HG03064 (cell line): ENCODE measurements around the gene CDC25B.

Source experiments
- ATAC-seq: cut with Tn5 transposase; IDR thresholded peaks from one replicate; pipeline ENCODE4 v1.9.1; 2021; ENCODE audit warnings: low read depth; ENCODE audit not compliant: unreplicated experiment

The CDC25B gene

DNA sequence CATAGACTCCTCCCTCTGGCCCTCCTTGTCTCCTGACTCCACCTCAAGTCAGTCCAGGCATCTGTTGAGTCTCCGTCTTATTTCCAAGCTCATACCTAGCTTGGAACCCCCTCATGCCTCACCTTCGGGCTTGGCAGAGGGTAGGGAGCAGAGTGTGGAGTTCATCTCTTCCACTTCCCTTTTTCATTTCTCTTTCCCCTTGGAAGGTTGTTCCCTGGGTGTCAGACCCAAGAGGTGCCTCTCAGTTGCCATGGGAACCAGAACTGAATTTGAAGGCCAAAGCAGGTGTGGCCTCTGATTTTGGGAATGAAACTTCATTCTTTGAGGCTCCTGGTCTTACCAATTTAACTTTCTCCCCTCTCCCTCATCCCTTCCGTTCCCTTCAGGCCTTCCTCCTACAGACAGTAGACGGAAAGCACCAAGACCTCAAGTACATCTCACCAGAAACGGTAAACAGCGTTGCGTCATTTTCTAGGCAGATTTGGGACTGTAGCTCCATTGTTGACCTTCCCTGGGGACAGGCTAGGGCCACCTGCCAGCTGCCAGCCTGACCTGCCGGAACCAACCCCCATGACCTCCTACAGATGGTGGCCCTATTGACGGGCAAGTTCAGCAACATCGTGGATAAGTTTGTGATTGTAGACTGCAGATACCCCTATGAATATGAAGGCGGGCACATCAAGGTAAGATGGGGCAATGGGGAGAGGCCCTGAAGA, 6.6 kb downstream of the CDC25B start:
- ATAC-seq: no peak

DNA sequence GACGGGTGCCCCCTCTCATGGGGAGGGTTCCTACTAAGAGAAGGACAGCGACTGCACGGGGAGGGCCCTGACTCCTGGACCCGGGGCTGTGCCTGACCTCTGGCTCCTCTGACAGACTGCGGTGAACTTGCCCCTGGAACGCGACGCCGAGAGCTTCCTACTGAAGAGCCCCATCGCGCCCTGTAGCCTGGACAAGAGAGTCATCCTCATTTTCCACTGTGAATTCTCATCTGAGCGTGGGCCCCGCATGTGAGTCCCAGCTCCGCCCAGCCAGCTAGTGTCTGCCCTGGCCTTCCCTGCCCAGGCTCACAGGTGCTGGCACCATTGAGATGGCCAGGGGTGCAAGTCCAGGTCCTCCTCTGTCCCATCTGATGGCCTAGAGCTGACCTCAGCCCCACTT, 7.2 kb downstream of the CDC25B start:
- ATAC-seq: no peak

DNA sequence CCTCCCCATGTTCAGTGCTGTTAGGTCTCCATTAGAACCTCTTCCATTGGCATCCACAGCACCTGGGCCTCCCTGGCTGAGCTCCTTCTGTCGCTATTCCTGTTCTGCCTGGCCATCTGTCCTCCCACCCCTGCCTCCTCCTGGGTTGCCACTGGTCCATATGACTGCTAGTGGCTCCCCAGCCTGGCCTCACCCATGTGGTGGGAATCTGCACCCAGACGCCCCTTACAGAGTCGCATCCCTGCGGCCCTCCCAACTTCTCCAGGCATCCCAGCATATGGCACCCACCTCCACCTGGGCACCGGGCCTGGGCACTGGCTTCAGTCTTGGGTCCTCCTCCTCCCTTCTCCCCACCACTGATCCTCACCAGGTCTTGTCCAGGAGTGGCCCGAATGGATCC, 7.7 kb downstream of the CDC25B start:
- no peak for ATAC-seq

DNA sequence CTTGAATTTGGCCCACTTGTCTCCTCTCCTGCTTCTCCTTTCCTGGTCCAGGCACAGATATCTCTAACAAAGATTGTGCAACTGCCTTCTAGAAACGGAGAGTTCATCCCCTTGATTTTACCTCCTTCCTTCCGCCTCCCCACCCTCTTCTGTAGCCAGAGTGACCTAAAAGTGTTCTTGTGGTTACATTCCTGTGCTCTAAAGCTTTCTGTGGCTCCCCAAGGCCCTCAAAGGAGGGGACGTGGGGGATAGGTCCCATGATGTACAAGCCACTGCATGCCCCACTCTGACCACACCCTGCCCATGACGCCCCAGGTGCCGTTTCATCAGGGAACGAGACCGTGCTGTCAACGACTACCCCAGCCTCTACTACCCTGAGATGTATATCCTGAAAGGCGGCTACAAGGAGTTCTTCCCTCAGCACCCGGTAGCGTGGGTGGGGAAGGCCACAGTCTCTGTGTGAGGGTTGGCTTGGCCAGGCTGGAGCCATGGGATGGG, 8.2 kb downstream of the CDC25B start:
- no peak for ATAC-seq

DNA sequence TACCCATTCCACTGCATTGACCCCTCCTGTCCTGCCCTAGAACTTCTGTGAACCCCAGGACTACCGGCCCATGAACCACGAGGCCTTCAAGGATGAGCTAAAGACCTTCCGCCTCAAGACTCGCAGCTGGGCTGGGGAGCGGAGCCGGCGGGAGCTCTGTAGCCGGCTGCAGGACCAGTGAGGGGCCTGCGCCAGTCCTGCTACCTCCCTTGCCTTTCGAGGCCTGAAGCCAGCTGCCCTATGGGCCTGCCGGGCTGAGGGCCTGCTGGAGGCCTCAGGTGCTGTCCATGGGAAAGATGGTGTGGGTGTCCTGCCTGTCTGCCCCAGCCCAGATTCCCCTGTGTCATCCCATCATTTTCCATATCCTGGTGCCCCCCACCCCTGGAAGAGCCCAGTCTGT, 8.7 kb downstream of the CDC25B start:
- no peak for ATAC-seq

DNA sequence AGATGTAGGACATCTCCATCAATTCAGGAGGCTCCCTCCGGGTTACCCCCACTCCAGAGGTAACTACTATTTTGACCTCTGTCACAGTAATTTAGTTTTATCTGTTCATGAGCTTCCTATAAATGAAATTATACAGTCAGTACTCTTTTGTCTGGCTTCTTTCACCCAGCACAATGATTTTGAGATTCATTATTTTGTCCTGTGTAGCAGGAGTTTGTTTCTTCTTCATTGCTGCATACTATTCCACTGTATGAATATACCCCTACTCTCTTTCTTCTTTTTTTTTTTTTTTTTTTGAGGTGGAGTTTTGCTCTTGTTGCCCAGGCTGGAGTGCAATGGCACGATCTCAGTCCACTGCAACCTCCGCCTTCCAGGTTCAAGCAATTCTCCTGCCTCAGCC, 12.4 kb downstream of the CDC25B start:
- ATAC-seq: no peak

DNA sequence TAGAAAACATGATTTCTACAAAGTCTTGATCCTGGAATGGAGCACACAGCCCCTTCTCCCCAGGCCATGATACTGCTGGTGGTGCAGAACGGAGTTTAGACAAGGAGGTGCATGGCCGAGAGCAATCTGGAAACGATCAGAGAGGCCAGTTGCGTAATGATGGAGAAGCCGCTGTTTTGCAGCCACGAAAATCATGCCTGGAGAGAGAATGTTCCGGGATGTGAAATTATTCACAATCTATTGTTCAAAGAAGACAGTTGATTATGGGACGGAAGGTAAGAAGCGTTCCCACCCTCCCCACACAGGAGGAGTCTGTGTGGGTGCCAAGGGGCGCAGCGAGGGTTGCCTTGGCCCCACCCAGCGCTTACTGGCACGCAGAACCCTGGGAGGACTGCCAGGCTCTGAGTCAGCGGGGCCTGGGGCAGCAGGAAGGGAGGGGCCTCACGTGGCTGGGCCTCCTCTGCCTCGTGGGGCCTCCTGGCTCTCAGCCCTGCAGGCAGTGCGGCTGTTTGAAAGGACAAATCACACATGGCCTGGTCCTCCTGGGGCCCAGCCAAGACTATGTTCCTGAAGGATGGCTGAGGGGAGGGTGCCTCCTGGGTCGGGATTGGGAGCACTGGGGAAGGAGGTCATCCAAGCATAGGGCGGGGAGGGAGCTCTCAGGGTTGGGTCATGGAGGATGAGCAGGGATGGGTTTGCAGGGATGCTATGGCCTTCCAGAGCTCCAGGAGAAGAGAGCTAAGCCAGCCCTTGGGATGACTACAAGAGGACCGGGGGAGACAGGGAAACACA, 15.6 kb downstream of the CDC25B start:
- ATAC-seq: no peak

DNA sequence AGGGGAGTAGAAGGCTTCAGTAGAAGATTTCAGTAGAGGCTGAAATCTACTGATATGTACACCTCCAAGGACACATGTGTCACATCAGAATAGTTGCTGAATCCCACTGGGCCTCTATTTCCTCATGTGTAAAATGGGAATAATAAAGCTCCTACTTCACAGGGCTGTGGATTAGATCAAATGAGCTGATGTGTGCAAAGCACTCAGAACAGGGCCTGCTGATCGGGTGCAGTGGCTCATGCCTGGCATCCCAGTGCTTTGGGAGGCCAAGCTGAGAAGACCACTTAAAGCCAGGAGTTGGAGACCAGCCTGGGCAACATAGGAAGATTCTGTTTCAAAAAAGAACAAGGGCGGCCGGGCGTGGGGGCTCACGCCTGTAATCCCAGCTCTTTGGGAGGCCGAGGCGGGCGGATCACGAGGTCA, 16.2 kb downstream of the CDC25B start:
- ATAC-seq: no peak

DNA sequence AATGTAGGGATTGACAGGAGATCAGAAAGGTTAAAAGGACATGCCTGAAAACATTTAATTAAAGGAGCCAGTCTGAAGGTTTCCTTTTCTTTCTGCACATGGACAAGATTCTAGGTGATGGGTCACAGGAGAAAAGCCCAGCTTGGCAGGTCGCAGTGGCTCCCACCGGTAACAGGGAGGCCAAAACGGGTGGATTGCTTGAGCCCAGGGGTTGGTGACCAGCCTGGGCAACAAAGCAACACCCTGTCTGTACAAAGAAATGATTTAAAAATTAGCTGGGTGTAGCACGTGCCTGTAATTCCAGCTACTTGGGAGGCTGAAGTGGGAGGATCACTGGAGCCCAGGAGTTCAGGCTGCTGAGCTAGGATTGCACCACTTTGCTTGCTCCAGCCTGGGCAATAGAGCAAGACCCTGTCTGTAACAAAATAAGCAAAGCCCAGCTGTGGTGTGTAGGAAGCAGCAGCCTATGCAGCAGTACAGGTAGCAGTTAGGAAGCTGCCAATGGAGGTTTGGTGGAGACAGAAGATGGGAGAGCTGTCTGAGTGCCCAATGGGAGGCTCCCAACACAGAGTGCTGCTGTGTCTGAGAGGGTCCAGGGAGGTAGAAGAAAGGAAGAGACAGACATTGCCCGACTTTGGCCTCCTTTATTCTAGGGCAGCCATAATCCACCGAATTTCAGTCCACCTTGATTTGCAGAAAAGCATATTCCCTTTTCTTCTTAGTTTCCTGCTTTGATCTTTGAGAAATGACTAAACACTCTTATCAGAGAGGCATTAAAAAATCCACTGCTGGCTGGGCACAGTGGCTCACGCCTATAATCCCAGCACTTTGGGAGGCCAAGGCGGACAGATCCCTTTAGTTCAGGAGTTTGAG, 17.1 kb downstream of the CDC25B start:
- no peak for ATAC-seq

DNA sequence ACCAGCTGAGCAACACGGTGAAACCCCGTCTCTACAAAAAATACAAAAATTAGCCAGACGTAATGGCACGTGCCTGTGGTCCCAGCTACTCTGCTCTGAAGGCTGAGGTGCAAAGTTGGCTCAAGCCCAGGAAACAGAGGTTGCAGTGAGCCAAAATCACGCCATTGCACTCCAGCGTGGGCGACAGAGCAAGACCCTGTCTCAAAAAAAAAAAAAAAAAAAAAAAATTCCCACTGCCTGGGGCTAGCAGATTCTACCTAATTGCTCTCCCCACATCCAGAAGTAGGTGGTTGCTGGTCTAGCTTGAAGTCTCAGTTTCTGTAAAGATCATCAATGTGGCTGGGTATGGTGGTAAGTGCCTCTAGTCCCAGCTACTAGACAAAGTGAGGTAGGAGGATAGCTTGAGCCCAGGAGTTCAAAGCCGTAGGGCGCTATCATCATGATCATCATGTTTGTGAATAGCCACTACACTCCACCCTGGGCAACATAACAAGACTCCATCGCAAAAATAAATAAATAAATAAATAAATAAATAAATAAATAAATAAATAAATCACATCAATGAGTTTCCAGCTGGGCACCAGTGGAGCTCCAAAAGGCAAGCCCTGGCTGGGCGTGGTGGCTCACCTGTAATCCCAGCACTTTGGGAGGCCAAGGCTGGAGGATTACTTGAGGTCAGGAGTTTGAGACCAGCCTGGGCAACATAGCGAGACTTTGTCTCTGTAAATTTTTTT, 17.9 kb downstream of the CDC25B start:
- no peak for ATAC-seq

DNA sequence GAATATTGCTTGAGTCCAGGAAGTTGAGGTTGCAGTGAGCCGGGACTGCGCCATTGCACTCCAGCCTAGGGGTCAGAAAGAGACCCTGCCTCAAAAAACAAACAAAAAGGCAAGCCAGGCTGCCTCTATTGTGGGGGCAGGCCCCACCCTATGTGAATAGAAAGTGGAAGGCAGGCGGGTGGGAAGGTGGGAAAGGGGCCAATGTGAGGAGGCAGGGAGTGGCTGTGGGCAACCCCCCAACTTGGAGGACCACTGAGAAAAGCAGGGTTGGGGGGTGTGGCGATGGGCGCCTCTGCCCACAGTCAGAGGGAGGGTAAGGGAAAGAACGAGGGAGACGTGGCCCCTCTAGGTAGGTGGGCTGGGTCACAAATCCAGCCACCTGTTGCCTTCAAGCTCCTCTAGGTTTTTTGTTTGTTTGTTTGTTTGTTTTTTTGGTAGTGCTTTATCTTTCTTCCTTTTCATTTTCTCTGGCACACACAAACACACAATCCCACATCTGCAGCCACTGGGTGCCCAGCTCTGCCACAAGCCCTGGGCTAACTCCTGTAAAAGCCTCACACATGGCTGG, 18.9 kb downstream of the CDC25B start:
- ATAC-seq: no peak

DNA sequence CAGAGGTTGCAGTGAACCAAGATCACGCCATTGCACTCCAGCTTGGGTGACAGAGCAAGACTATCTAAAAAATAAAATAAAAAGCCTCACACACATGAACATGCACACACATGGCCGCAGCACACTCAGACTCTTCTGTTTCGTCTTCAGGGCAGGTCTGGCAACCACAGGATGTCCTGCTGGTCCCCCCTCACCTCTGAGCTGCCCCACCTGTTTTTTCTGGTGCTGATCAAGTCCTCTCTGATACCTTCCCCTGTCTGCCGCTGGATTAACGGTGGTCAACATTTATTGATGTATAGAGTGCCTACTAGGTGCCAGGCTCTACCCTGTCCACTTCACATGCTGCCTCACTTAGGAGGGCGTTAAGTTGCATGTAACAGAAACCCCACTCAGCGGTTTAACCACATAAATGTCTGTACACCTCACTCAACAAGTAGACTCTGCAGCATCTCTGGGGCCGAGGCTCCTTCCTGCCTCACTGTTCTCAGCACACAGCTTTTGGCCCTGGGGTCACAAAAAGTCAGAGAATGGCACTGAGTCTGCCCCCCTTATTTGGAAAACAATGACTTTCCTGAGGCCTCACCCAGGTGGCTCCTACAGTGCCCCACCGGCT, 19.7 kb downstream of the CDC25B start:
- ATAC-seq: no peak

DNA sequence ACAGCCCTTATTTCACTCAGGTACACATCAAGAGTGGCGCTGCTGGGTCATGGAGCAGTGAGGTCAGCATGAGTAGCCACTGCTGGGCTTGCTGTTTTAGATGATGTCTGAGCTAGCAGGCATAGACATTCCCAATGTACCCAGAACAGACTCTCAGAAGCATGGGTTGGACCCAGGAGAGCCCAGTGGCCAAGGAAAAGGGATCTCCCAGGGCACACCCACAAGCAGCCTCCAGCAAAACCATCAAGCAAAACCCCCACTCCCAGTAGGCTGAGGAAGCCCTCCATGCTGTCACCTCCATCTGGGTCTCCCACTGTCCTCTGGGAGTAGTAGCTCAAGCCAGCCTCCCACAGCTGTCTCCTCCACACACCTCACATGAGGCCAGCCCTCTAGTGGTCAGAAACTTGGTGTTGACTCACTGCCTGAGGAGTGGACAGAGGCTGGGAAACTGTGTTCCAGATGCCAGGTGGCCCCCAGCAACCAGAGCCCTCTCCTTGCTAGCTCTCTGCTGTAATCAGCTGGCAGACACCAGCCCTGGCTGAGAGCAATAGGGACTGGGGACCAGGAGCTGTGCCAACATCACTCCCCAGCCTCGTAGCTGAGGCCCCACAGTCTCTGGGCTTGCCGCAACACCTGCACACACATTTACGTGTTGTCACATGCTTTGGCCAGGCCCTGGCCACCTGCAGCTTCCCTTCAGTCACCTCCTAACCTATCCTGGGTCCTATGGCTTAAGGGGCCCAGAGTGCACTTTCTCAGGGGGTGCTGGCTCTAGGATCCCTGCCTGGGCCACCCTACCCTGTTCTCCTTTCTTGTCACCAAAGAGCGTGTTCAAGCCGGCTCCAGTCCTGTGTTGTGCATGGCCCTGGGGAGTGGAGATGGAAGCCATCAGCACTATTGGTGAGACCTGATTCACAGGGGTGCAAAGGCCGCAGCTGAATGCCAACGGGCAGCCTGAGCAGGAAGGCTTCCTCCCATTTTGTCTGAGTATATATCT, 22.3 kb downstream of the CDC25B start:
- ATAC-seq: no peak

DNA sequence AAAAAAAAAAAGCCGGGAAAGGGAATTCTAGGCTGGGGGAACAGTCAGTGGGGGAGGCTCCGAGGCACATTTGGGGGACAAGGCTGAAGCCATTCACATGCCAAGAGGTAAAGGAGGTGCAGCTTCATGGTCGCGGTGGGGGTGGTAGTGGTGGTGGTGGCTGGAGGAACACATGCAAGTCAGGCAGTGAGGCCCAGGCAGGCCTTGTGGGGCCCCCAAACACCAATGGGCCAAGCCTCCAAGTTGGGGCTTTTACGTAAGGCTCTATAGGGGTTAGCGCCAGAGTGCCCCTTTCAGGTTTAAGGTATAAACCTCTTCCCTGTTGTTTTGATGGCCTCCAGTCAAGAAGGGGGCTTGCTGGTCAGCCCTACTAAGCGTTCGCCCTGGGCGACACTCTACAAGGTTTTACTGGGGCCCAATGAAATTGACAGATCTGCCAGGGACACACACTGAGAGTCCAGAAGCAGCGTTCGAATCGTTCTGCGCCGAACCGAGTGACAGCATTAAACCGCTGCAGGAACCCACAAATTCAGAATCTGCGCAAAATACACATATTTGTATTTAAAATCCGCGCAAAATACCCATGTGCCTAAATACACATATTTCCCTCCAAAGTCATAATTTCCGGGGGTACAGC, 23.4 kb downstream of the CDC25B start:
- ATAC-seq: no peak

DNA sequence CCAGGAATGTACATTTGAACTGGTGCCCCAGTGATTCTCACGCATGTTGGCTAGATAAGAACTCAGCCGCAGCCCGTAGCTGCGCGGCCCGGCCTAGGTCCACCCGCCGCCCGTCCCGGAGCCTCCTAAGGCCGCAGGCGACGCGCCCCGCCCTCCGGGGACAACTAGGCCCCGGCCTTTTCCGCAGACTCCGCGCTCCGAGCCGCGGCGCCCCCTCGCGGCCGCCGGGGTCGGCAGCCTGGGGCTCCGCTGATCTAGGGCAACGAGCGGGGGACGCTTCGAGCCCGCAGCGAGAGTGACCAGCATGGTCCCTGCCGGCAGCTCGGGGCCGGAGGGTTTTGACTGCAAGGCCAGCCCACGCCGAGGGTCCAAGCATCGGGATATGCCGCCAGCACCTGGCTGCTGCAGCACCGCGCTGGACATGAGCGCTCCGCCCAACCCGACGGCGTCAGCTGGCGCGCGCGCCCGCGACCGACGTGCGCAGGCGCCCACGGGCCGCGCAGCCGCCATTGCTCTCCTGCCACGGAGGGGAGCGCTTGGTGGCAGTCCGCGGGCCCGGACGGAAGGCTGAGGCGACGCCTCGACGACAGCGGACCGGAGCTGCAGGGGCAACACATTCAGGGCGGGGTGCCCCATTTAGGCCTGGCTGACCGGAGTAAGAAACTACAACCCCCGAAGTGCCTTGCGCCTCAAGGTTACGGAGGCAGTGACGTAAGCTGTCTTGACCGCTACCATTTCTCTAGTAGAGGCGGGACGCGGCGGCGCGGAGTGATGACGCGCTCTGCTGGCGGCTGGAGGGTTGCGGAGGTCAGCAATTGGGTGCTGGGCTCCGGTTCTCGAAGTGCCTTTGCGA, 24.2 kb downstream of the CDC25B start, which contains the start of gene AP5S1:
Gene AP5S1, plus strand, starts transcription at position 500 of the 853 bp plus-strand sequence. CDS start 1,571 bp downstream, outside the sequence.
- ATAC-seq: peak; percentile 75

DNA sequence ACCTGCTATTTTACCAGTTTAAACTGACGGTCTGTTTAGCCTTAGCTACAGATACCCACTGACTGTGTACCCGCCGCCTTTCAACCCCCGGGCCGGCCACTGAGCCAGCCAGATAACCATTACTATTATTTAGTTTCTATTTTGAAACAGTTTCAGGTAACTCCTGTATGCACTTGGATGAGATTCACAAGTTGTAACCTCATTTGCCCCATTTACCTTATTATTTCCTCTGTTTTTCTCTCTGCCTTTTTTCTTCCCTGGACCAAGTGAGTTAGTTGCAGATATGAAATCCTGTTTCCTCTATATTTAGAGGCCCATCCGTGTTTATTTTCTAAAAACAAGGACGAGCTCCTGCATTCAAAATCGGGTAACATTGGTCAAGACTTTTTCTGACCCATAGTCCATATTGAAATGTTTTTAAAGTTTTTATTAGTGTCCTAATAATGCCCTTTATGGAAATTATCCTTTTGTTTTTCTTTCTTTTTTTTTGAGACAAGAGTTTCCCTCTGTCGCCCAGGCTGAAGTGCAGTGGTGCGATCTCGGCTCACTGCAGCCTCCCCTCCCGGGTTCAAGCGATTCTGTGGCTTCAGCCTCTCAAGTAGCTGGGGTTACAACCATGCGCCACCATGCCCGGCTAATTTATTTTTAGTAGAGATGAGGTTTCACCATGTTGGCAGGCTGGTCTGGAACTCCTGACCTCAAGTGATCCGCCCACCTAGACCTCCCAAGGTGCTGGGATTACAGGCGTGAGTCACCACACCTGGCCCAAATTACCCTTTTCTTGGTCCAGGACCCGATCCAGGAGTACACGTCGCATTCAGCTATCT, 25.0 kb downstream of the CDC25B start:
- peak; percentile 1 for ATAC-seq
